Astrocyte (in vitro differentiated cells and primary cell): ENCODE measurements around the gene SPPL3.

Source experiments
- CTCF ChIP-seq: IDR thresholded peaks from 2 replicates; pipeline ENCODE4 v1.5.1; 2011; ENCODE audit warnings: low read depth, mild to moderate bottlenecking, inconsistent platforms, low read length, moderate library complexity; ENCODE audit not compliant: insufficient read depth
- EZH2 ChIP-seq: IDR thresholded peaks from 2 replicates; pipeline ENCODE4 v1.6.1; 2012; ENCODE audit warnings: mild to moderate bottlenecking, low read length, inconsistent platforms; ENCODE audit not compliant: insufficient read depth

GRCh38 chr12:120832737-120833136 is 71.4 kb downstream of the SPPL3 start:
- TF ChIP-seq CTCF: no peak
- TF ChIP-seq EZH2: no peak
